ENCODE measurements around the gene TSEN54.

The TSEN54 gene

GRCh38 chr17:75535119-75535537 is 18.8 kb downstream of the TSEN54 start:
- DNase-seq (ENCODE audit: low spot score in 2 of 2), result peak; percentile 67 to 86
- peak; percentile 99 for ATAC-seq

GRCh38 chr17:75535871-75536270 is 19.5 kb downstream of the TSEN54 start:
- Mint-ChIP-seq H3K4me3 (peak overlapping the region; percentile 69), H3K4me1 (peaks cover 42% of the 10 kb centered on the region), H3K27ac (peak overlapping the region; percentile 93), H3K9me3 (no peaks in the 10 kb centered on the region), H3K36me3 (peaks cover 36% of the 10 kb centered on the region)
- ATAC-seq (no peak), DNase-seq (ENCODE audit: low spot score in 2 of 2) (no peak)

More at GRCh38 chr17:75535119-75535537, 18.8 kb downstream of the TSEN54 start:
- Mint-ChIP-seq H3K4me3 (peak overlapping the region; percentile 69), H3K9me3 (no peaks in the 10 kb centered on the region), H3K36me3 (peaks cover 36% of the 10 kb centered on the region), H3K4me1 (peaks cover 38% of the 10 kb centered on the region), H3K27ac (peak overlapping the region; percentile 93)

- Mint-ChIP-seq H3K9me3 (no peaks in the 10 kb centered on the region), H3K4me3 (no peak overlapping the region), H3K4me1 (peaks cover 46% of the 10 kb centered on the region), H3K27ac (peak overlapping the region; percentile 93), H3K36me3 (peaks cover 33% of the 10 kb centered on the region)
- ATAC-seq (no peak), DNase-seq (ENCODE audit: low spot score in 2 of 2) (no peak)
Observed at GRCh38 chr17:75536366-75536765, 20.0 kb downstream of the TSEN54 start.

GRCh38 chr17:75539967-75540729 is 23.8 kb downstream of the TSEN54 start:
- H3K4me3 Mint-ChIP-seq, result no peak overlapping the region
- peak overlapping the region; percentile 77 for H3K27ac Mint-ChIP-seq
- no peaks in the 10 kb centered on the region for H3K9me3 Mint-ChIP-seq
- ATAC-seq (no peak), DNase-seq (ENCODE audit: low spot score in 2 of 2) (no peak)
- H3K36me3 Mint-ChIP-seq, result peaks cover 1% of the 10 kb centered on the region
- peaks cover 36% of the 10 kb centered on the region for H3K4me1 Mint-ChIP-seq

- Mint-ChIP-seq H3K4me1 (peaks cover 27% of the 10 kb centered on the region), H3K9me3 (no peaks in the 10 kb centered on the region), H3K27ac (peak overlapping the region; percentile 77), H3K4me3 (no peak overlapping the region), H3K36me3 (peaks cover under 1% of the 10 kb centered on the region)
- DNase-seq (ENCODE audit: low spot score in 2 of 2) (no peak), ATAC-seq (no peak)
Observed at GRCh38 chr17:75540923-75541503, 24.7 kb downstream of the TSEN54 start.

GRCh38 chr17:75542229-75542628 is 25.9 kb downstream of the TSEN54 start:
- peaks cover 31% of the 10 kb centered on the region for H3K4me1 Mint-ChIP-seq
- no peaks in the 10 kb centered on the region for H3K9me3 Mint-ChIP-seq
- peaks cover 4% of the 10 kb centered on the region for H3K36me3 Mint-ChIP-seq
- H3K4me3 Mint-ChIP-seq, result no peak overlapping the region
- H3K27ac Mint-ChIP-seq, result no peak overlapping the region
- DNase-seq (ENCODE audit: low spot score in 2 of 2) (no peak), ATAC-seq (no peak)

GRCh38 chr17:75542728-75543336 is 26.5 kb downstream of the TSEN54 start:
- Mint-ChIP-seq H3K4me1 (peaks cover 31% of the 10 kb centered on the region), H3K27ac (no peak overlapping the region), H3K36me3 (peaks cover 4% of the 10 kb centered on the region), H3K9me3 (no peaks in the 10 kb centered on the region), H3K4me3 (no peak overlapping the region)
- ATAC-seq (no peak), DNase-seq (ENCODE audit: low spot score in 2 of 2) (no peak)

- H3K4me3 Mint-ChIP-seq, result no peak overlapping the region
- H3K27ac Mint-ChIP-seq, result no peak overlapping the region
- H3K36me3 Mint-ChIP-seq, result peaks cover 4% of the 10 kb centered on the region
- H3K4me1 Mint-ChIP-seq, result peaks cover 21% of the 10 kb centered on the region
- DNase-seq (ENCODE audit: low spot score in 2 of 2), result no peak
- no peak for ATAC-seq
- H3K9me3 Mint-ChIP-seq, result no peaks in the 10 kb centered on the region
Observed at GRCh38 chr17:75544250-75544649, 27.9 kb downstream of the TSEN54 start.

GRCh38 chr17:75546181-75546580 is 29.9 kb downstream of the TSEN54 start:
- H3K27ac Mint-ChIP-seq, result no peak overlapping the region
- ATAC-seq, result no peak
- H3K4me1 Mint-ChIP-seq, result peaks cover 14% of the 10 kb centered on the region
- H3K9me3 Mint-ChIP-seq, result no peaks in the 10 kb centered on the region
- H3K36me3 Mint-ChIP-seq, result peaks cover 4% of the 10 kb centered on the region
- DNase-seq (ENCODE audit: low spot score in 2 of 2), result no peak
- no peak overlapping the region for H3K4me3 Mint-ChIP-seq

GRCh38 chr17:75547091-75547490 is 30.8 kb downstream of the TSEN54 start:
- Mint-ChIP-seq H3K27ac (no peak overlapping the region), H3K36me3 (peaks cover 4% of the 10 kb centered on the region), H3K4me1 (peaks cover 10% of the 10 kb centered on the region), H3K9me3 (no peaks in the 10 kb centered on the region), H3K4me3 (no peak overlapping the region)
- ATAC-seq (no peak), DNase-seq (ENCODE audit: low spot score in 2 of 2) (no peak)

GRCh38 chr17:75548813-75549212 is 32.5 kb downstream of the TSEN54 start:
- peak; percentile 16 for ATAC-seq
- no peak overlapping the region for H3K4me3 Mint-ChIP-seq
- no peak for DNase-seq (ENCODE audit: low spot score in 2 of 2)
- H3K4me1 Mint-ChIP-seq, result peaks cover 6% of the 10 kb centered on the region
- no peaks in the 10 kb centered on the region for H3K9me3 Mint-ChIP-seq
- H3K27ac Mint-ChIP-seq, result no peak overlapping the region
- H3K36me3 Mint-ChIP-seq, result peaks cover 4% of the 10 kb centered on the region

GRCh38 chr17:75549246-75550138 is 33.2 kb downstream of the TSEN54 start:
- no peak overlapping the region for H3K27ac Mint-ChIP-seq
- peaks cover 6% of the 10 kb centered on the region for H3K4me1 Mint-ChIP-seq
- no peak for DNase-seq (ENCODE audit: low spot score in 2 of 2)
- ATAC-seq, result no peak
- no peak overlapping the region for H3K4me3 Mint-ChIP-seq
- H3K36me3 Mint-ChIP-seq, result peaks cover 4% of the 10 kb centered on the region
- no peaks in the 10 kb centered on the region for H3K9me3 Mint-ChIP-seq

- Mint-ChIP-seq H3K4me1 (peaks cover 6% of the 10 kb centered on the region), H3K27ac (no peak overlapping the region), H3K36me3 (peaks cover 4% of the 10 kb centered on the region), H3K9me3 (no peaks in the 10 kb centered on the region), H3K4me3 (no peak overlapping the region)
- no peak for DNase-seq (ENCODE audit: low spot score in 2 of 2)
- ATAC-seq, result no peak
Observed at GRCh38 chr17:75550139-75550465, 33.8 kb downstream of the TSEN54 start.

- peaks cover 3% of the 10 kb centered on the region for H3K4me1 Mint-ChIP-seq
- peaks cover 1% of the 10 kb centered on the region for H3K36me3 Mint-ChIP-seq
- peak overlapping the region; percentile 10 for H3K27ac Mint-ChIP-seq
- no peaks in the 10 kb centered on the region for H3K9me3 Mint-ChIP-seq
- ATAC-seq (no peak), DNase-seq (ENCODE audit: low spot score in 2 of 2) (no peak)
- no peak overlapping the region for H3K4me3 Mint-ChIP-seq
Observed at GRCh38 chr17:75551266-75551665, 34.9 kb downstream of the TSEN54 start.
